Stimulated activated CD4-positive, alpha-beta T cell treated with anti-CD3 and anti-CD28 coated beads, TNF-alpha, amount 100 ng/mL, for 48 hours (primary cell): ENCODE data around the gene FOXK1.

Source experiments
- DNase-seq, 3 donors: peaks; one replicate each; pipeline ENCODE4 v3.0.0-alpha.2; 2020; ENCODE audit warnings: low read depth in 3 of 3

The FOXK1 gene

DNA sequence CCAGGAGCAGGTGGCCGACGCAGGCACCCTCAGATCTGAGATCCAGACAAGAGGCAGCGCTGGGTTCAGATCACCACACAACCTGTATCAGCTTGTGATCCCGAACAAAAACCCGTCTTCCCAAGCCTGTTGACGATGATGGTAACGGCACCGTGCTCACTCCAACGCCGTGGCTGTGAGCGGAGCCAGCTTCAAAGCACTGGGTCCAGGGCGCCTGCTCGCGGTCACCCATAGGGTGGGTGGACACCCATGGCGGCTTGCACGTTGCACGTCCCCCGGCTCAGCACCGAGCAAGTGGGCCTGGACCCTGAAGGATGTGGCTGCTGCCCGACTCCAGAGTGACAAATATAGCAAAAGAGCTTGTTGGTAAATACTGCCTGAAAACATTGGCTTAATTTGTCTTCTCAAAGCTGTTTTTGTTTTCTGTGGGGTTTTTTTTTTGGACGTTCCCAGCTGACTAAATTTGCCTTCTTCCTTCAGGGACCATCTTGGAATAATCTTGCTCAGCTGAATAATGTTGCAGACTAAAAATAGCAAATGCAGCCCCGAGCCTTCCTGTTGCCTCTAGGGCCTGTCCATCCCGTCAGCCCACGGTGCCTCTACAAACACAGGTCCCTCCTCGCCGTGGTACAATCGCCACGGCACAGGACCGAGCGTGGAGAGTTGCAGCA, 41.0 kb downstream of the FOXK1 start:
- no peak for DNase-seq

DNA sequence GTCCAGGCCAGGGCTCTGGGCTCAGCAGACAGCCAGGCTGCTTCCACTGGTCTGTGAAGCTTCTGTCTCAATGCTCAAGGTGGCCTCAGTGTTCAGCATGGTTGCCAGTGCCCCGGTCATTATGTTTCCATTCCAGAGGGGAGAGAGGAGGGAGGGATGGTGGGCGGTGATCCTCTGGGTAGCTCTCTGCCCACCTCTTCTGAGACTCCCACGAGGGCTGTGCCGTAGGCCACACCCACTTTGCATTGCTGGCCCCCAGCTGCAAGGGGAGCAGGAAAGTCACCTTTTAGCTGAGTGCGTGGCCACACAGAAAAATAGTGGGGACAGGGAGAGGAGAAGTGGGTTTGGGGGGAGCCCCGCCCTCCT, 42.5 kb downstream of the FOXK1 start:
- no peak for DNase-seq

DNA sequence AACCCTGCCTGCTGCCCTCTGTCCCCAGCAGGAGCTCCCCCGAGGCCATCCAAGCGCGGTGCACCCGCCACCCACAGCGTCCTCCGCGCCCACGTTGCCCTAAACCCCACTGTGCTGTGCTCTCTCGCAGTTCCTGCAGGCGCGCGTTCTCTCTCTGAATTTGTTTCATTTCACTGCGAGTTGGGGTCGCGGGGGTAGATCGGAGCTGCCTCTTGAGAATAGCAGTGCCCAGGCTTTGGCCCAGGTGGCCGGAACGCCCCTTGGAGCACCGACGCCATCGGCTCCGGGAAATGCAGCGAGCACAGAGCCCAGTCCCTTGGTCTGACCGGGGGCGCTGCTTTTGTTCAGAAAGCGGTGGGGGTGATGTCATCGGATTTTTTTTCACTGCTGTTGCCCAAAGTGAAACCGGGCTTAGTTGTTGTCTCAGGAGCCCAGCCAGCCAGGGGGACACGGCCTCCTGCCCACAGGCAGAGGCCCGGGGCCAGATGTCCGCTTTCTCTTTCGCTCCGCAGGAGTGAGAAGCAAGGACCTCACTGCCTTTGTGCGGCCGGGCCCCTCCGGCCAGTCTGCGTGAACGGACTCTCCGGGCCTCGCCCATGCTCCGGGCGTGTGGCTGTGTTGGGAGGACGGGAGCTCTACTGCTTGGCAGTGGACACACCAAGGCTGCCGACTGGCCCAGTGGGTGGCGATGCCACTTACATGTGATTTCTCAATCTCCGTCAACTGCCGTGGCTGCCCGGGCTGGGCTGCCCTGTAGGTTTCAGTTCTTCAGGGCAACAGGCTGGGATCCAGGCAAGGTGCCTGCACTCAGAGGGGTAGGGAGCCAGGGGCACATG, 43.1 kb downstream of the FOXK1 start:
- peak in 2 of 3 donors; percentile 44 to 47 for DNase-seq

DNA sequence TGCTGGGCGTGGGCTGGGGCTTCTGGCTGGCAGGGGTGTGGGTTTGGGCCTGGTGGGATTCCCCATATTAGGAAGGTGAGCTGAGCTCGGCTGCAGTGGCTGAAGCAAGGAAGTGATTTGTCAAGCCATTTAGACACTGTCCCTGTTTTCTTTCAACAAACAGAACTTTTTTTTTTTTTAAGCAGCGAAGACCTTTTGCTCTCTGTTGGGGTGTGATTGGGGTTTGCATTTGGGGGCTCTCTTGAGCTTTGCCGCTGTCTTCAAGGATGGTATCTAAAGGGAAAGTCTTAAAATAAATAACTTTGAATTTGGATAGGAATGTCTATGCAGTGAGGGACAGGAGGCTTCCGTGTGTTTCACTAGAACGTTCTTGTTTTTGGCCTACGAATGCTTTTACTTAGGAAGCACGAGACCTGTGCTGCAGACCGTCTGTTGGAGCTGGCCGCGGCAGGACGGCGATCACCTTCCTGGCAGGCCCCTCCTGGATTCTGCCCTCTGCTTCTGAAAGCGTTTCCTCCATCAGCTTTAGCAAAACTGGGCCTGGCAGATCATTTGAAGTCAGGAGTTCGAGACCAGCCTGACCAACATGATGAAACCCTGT, 43.9 kb downstream of the FOXK1 start:
- DNase-seq: no peak

DNA sequence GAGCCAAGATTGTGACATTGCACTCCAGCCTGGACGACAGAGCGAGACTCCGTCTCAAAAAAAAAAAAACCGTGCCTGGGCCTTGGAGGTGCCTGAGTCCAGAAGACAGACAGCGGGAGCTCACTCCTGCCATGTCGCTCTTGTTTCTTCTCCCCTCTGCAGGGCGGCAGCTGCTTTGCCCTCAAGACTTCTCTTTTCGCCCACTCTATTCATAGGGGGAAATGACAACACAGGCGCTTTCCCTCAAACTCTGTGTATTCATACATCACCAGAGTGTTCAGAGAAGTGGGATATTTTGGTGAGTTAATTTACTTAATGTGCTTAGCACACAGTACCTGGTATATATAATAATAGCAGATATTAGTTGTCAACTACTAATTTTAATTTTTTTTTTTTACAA, 44.5 kb downstream of the FOXK1 start:
- DNase-seq: no peak

DNA sequence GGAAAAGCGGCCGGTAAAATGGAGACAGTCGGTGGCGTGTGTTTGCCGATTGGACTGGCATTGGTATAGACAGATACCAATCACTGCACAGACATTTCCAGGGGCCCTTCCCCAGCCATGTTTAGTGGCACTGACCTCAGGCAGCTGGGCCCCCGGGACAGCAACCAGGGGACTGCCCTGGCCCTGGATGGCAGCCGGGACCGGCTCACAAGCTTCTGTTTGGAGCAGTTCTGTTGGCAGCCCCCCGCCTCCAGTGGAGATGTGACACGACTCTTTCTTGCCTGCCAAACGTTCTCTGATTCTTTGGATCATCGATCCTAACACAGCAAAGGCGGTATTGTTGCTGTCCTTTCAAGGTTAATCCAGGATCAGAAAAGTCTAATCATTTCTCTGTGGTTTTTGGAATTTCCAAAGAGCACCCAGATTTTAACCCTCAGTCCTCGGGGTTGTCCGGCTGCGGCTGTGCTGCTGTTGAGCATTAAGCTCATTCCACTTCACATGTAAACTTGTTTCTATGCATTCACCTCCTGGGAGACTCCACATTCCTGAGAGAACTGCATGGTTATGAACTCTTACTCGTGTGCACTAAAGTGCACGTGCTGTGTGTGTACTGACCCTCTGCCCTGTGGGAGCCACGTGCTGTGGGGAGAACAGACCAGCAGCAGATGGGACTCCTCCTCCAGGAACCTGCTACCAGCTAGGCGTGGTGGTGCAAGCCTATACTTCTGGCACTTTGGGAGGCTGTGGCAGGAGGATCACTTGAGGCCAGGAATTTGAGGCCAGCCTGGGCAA, 46.0 kb downstream of the FOXK1 start:
- DNase-seq: no peak

DNA sequence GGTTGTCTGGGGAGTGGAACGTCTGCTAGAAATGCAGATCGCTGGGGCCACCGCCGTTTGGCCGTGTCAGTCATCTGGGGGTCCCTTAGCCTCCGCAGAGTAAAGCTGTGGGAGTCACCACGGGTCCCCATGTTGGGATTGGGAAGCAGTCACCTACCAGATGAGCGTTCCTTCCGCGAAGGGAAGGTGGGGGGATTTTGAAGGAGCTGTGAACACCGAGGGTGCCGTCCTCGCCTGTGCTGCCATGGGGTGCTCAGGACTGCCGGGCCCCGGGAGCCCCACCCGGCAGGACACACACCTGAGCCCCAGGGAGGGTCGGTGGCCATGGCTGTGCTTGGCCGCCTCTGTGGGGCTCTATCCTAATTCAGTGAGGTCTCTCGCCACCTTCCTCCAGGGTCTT, 47.2 kb downstream of the FOXK1 start:
- no peak for DNase-seq

DNA sequence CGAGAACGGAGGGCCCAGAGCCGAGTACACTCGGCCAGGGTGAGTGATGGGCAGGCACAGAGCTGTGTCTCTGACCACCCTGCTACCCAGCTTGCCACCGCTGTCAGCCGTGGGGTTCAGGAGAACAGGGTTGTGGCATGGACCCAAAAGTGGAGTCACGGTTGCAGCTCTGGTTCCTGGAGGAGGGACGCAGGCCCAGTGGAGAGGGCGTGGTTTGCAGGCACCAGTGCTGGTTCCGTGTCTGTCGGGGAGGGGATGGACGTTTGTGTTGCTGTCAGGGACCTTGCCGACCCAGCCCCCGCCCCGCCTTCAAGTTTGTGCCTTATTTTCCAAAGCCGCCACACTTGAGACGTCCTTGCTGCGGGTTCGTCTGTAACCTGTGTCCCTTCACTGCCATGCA, 48.2 kb downstream of the FOXK1 start:
- DNase-seq: no peak

DNA sequence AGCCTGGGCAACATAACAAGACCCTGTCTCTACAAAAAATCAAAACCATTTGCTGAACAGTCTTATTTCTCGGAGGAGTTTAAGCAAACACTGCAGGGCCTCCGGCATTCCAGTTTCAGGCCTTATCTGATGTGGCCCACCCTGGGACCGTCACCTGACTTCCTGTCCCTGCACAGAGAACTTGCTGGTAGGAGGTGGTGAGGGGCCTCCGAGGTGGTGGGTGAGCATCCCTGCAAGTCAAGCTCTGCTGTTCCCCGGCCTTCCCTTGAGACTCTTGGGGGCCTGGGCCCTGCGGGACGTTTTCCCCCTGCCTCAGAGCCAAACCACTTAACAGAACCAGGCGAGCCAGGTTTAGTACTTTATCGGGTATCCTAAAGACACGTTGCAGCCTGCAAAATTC, 48.9 kb downstream of the FOXK1 start:
- no peak for DNase-seq

DNA sequence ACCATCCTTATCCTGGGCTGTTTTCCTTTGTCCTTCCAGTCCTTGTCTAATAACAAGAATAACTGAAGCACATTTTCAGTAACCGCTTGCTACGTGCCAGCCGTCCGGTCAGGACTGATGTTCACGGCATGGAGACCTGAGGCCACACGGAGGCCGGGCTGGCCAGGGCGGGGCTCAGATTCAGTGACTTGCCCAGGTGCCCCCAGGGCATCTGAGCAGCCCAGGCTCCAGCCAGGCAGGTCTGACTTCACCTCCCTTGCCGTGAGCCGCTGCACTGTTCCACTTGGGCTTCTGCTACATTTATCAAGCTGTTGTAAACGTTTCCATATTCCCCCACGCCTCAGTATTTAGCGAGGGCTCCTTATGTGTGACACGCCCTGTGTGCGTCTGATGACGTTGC, 49.7 kb downstream of the FOXK1 start:
- no peak for DNase-seq

DNA sequence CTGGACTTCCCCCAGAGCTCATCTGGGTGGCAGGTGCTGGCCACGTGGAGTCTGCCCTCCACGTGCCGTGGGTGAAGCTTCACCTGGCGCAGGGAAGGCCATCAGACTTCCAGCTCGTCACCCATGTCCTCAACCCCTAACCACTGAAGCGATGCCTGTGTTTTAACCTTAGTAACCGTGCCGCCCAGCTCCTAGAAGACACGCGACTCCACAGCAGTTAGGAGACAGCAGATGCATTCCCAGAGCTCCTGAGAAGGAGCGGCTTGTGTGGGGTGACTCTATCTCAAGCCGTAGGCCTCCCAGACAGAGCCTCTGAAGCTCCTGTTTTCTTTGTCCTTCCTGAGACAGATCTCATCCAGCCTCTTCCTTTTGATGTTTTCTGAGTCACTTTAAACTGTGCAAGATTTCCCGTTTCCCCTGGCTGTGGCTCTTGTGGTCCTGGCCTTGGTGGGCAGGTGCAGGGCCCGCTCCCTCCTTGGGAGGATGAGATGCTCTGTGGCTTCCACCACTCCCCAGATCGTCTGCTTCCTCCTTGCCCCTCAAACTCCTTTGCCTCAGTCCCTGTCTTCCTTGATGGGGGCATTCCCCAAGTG, 51.9 kb downstream of the FOXK1 start:
- DNase-seq: no peak

DNA sequence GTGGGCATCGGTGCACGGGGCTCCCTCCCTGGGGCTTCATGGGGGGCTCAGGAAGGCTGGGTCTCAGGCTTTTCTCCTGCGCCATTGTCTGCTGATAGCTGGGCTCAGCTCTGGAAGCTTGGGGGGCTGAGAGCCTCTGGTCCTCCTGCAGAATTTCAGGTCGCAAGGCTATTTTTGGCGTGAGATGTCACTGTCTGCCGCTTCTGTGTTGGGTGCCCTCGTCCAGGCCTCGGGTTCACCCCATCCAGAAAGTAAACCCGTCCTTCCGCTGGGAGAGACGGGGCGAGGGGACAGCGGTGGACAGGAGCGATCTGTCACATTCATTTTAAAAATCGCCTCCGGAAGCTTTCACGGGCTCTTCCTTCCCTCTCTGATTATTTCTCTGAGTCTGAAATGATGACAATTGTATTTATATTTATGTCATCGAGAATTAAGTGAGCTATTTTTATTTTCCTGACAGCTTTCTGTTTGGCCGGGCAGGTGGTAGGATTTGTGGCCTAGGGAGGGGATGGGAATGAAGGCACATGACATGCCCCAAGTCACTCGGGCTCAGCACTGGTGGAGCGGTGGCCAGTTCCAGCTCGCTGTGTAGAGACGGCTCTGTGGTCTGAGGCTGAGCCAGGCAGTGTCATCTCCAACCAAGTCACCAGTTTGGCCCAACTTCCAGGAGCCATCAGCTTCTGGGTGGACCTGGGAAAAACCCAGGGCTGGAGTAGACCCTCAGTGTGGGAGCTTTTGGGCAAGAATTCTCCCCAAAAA, 52.7 kb downstream of the FOXK1 start:
- no peak for DNase-seq

DNA sequence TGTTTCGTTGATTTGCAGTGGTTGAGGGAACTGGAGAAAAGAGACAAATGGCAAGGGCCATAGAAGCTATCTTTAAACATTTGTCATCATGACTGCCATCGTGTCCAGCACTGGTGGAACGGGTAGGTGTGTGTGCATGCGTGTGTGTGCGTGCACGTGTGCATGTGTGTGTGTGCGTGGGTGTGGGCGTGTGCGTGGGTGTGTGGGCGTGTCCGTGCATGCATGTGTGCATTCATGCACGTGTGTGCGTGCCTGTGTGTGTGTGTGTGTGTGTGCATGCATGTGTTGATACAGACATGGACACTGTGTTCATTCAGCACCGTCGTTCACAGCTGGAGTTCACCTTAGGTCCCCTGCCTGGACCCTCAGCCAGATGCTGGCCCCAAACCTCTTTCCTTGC, 55.2 kb downstream of the FOXK1 start:
- no peak for DNase-seq

DNA sequence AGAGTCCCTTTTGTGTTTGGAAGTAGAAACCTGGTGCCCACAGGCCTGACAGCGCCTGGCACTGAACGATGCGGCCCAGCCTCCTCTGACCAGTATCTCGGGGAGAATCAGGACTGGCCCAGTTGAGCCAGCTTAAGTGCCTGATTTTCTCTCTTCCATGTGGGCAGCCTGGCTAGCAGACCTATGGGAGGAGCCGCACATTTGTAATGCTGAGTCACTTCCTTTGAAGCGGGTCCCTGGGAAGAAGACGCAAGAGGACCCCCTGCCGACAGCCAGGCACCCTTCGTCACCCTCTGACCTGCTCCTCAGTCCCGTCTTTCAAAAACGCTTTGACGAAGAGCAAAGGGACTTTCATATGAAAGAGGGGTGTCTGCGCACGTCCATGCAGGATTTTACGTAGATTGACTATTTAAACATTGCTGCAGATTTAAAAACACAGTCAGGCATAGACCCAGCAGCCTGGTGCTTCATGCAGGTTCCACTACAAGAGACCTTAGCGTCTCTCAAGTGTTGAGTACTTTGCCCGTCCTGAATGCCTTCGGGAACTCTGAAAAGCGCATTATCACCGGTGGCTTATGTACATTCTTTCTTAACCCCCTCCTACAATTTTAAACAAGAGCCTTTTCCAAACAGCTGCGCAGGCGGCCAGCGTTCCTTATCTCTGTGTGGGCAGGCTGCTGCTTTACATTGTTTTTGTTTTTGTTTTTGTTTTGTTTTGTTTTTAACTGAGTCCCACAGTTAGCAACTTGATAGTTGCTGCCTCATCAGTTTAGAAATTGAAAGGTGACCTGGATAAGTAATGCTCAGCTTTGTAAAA, 56.8 kb downstream of the FOXK1 start:
- DNase-seq: no peak

DNA sequence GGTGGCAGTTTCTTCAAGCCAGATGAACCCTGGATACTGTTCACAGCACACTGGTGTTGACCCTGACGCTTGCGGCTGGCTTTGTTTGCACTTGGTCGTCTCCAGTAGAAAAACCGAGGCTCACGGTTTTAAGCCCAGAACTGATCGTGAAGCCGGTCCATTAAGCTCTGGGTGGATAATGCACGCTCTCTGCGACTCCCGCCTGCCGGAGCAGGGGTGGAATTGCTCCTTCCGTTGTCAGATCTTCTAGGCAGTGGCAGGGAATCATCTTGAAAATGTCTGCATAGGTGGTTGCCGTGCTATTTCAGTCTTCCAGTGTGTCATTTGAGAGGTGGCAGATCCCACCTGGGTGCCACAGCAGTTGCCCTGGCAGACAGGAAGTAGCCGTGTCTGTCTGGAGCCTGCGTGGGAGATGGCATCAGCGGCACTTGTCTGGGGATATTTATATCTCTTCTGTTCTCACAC, 57.5 kb downstream of the FOXK1 start:
- peak in 1 of 3 donors; percentile 18 for DNase-seq

DNA sequence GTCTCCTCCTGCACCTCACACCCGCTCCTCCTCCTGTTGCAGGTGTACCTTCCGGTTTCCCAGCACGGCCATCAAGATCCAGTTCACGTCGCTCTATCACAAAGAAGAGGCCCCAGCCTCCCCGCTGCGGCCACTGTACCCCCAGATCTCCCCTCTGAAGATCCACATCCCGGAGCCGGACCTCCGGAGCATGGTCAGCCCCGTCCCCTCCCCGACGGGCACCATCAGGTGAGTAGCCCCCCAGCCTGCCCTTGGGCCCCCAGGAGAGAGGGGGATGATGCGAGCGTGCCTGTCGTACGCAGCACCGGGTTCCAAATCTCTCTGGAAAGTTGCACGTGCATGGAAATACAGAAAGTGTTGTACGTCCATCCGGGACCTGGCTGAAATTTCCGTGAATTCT, 58.7 kb downstream of the FOXK1 start:
- no peak for DNase-seq

DNA sequence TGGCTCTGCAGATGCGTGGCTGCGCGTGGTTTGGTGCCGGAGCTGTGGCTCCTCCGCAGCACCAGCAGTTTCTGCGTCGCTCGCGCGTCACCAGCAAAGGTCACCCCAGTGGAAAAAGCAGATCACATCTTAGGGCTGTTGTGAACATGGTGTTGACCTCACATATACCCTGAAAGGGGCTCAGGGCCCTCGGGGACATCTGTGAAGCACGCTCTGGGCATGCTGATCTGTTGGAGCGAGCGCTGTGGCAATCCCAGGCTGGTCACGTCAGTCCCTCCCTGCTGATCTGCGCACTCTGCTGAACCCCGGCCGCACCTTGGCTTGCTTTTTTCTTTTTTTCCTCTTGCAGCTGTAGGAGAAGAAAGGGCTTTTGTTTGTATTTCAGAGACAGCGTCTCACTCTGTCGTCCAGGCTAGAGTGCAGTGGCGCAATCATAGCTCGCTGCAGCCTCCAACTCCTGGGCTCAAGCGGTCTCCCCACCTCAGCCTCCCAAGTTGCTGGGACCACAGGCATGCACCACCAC, 60.0 kb downstream of the FOXK1 start:
- DNase-seq: no peak

DNA sequence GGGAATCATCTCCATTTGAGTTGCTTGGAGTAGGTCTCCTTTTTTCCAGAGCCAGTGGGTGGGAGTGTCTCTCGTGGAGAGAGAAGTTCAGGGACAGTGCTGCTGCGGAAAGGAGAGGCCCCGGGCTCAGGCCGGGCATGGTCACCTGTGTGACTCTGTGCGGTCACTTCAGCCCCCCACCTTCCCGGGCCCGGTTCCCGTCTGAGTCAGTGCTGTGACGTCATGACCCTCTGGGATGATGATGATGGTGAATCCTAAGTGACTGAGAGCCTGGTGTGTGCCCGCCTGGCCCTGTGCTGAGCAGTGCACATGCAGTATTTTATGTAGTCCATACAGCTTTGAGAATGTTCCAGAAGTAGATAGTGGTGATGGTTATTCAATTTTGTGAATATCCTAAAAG, 60.8 kb downstream of the FOXK1 start:
- no peak for DNase-seq

DNA sequence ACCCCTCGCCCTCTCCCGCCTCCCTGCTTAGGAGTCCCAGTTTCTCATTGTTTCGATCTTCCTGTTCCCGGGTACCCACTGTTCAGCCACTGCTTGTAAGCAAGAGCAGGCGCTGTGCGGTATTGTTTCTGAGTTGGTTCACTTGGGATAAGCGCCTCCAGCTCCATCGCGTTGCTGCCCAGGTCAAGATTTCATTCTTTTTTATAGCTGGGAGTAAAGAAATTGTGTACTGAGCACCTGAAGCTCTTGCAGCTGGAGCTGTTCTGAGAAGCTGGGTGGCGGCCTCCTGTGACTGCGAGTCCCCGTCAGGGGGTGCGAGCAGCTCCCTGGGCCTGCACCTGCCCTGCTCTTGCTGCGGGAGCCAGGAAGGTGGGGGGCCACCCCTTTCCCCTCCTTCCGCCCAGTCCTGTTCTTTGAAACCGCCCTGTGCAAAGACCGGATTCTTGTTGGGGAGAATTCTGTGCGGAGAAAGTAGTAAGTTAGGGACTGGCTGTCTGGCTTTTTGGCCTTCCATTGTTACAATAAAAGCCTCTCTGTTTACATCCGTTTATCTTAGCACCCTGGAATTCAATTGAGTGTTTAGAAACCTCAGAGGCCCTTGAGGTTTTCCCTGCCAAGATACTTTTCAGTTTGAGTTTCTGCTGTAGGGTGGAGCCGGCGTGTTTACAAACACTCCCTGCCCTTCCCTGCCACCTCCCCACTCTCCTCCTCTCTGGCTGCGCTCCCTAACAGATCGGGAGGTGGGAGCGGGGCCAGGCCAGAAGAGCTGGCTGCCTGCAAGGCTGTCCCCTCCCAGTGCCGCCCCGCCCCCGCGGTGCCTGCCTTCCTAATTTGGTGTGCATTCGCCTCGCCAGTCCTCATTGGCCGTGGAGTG, 62.5 kb downstream of the FOXK1 start:
- peak; percentile 49 to 62 (median 61) for DNase-seq
